ENCODE results near the gene MYO1D.
"Not testable (repeated sequence)": the region's sequence is repeated elsewhere in the genome, so short reads cannot be mapped to it uniquely, and the experiment has no call there.

Gene MYO1D

DNA sequence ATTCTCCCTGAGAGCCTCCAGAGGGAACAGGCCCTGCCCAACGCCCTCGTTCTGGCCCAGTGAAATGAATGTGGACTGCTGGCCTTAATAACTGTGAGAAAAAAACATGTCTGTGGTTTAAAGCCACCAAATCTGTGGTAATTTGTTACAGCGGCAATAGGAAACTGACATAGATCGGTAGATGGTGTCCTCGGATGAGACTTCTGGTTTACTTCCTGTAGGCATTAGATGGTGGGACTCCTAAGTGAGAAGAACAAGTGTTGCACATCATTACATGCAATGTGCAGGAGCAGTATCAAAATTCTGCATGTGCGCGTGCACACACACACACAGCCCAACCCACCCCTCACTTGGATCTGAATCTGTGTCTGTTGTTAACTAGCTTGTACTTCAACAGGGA is 348.1 kb downstream of the MYO1D start:
- DNase-seq (ENCODE audit: low spot score), result no peak

DNA sequence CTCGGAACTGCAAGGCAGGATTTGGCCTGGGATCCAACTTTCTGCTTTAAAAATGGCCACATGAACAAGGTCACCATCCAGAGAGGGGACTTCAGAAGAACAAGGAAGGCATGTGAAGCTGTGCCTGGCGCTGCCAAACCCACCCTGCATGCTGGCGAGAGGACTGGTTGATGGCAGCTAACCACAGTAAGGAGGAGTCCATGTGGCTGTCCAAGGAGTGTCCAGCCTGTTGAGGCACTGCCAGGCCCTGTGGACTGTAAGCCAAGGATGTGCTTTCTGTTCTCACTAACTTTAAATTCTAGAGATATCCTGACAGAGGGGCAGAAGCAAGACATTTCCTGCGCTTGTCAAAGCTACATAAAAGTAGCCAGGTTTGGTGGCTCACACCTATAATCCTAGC is 349.8 kb downstream of the MYO1D start:
- no peak for DNase-seq (ENCODE audit: low spot score)

DNA sequence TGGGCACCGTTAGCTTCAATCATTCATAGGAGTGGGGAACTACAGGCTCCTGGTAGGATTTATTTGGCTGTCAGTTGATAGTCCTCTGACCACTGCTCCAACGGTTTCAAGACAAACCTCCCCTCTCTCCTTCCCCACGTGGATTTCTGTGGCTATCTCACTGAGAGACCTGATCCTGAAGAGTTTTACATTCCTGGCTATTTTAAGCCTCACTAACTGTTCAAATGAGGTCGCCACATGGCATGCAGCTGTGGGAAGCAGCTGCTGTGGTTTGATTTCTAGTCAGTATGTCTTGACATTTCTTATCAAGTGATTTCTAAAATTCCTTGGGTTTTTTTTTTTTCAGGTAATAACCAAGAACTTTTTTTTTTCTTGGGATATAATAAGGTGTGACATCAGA is 351.8 kb downstream of the MYO1D start:
- no peak for DNase-seq (ENCODE audit: low spot score)

- not testable (repeated sequence) for DNase-seq (ENCODE audit: low spot score)
These were observed 352.4 kb downstream of the MYO1D start for GRCh38 chr17:32524553-32524880.

DNA sequence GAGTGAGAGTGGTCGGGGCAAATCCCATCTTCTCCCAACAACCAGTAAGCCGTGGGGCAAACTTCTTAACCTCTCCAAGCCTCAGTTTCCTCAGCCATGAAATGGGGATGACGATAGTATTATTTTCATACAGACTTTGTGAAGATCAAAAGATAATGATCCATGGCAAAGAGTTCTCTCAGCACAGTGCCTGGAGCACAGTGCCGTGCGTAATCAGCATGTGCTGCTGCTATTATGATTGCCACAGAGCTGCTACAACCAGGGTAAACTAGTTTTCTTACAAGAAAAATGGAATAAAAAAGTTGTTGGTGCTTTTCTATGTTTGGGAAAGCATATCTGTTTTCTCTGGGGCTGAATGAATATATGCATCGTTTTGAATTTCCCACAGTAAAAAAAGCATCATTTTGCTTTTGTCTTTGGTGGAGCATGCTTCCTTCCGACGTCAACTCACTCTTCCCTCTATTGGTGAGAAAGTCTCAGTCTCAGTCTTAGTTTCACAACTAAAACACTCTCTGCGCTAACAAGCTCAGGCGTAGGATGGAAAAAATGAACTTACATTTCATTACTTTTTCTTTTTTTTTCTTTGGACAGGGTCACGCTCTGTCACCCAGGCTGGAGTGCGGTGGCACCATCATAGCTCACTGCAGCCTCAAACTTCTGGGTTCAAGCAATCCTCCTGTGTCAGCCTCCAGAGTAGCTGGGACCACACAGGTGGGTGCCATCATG is 352.9 kb downstream of the MYO1D start:
- no peak for DNase-seq (ENCODE audit: low spot score)

- DNase-seq (ENCODE audit: low spot score), result no peak
These were observed 353.8 kb downstream of the MYO1D start for GRCh38 chr17:32523017-32523680.

DNA sequence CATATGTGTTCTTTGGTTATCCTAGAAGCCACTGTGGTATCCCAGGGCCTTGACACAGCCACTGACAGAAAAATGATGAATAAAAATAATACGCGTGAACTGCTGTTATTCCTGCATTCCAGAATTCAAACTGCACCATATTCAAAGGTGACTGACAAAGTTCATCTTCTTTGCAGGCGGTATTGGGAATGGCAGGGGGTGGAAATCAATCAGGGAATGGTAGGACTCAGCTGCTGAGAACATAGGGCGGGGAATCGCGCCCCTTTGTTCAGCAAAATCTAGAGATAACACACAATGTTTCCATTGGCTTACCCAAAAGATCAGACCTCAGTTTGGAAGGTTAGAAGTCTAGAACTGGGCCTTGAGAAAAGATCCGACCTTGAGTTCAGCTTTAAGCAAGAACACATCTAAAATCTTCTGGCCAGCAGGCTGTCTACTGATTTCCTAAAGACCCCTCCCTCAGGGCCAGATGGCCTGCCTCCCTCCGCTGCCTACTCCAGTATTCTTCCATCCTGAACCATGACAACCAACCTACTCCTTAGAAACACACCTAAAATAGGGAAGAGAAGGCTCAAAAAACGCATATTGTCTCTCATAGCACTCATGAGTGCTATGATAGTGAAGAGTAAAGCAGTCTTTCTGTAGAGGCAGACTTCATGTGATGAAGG is 356.1 kb downstream of the MYO1D start:
- DNase-seq (ENCODE audit: low spot score), result no peak

DNA sequence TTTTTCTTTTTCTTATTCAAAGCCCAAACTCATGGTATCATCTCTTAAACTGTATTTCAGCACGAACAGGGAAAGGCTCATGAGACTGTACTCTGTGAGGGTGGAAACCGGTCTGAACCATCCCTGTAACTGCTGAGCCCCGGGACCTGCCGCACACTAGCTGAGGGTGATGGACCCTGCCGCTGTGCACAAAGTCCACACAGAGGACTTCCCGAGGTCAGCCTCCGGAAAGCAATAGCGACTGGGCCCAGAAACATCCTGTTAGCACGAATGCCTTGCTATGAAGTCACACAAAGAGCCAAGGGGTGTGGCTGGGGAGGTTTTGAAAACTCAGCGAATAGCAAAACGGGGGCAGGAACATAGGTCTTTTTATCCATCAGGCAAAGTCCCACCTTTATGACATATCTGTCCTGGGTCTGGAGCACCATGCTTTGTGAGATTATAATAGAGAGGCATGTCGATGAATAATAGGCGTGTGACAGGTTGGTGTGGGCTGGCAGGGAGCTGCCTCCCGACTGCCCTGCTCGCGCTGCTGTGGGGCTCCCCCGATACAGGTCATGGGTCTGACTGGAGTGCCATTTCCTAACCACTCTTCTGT is 356.7 kb downstream of the MYO1D start:
- no peak for DNase-seq (ENCODE audit: low spot score)

- DNase-seq (ENCODE audit: low spot score), result no peak
These were observed 357.5 kb downstream of the MYO1D start for GRCh38 chr17:32519228-32520103.

GRCh38 chr17:32518646-32519227 is 358.2 kb downstream of the MYO1D start:
- no peak for DNase-seq (ENCODE audit: low spot score)

DNA sequence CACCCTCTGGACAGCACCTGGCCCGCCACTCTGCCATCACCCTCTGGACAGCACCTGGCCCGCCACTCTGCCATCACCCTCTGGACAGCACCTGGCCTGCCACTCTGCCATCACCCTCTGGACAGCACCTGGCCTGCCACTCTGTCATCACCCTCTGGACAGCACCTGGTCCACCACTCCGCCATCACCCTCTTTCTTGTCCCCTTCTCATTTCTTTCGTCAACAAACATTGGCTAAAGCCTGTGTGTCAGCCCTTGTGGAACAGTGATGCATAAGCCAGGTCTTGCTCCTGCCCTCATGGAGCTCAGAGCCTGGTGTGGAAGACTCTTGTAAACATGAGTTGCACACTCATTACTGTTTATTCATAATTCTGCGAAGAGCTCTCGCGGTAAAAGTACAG is 358.9 kb downstream of the MYO1D start:
- DNase-seq (ENCODE audit: low spot score), result no peak

GRCh38 chr17:32516940-32517701 is 359.8 kb downstream of the MYO1D start:
- no peak for DNase-seq (ENCODE audit: low spot score)

- DNase-seq (ENCODE audit: low spot score), result no peak
These were observed 360.5 kb downstream of the MYO1D start for GRCh38 chr17:32516450-32516849.

GRCh38 chr17:32515677-32516383 is 361.1 kb downstream of the MYO1D start:
- no peak for DNase-seq (ENCODE audit: low spot score)

DNA sequence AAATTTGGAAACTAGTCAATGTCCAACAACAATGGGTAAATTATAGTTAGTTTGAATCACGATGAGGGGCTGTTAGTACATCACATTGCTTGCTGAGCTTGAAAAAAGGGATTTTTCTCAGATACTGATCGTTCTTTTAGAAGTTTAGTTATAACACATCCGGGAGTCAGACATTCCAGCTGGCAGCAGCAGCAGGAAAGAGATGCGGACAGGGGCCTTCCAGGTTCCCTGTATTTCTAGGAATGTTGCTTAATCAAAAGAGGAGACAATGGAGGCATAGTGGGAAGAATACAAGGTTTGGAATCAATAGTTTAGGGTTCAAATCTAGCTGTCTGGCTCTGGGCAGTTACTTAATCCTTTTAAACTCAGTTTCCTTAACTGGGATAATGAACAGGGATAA is 362.3 kb downstream of the MYO1D start:
- DNase-seq (ENCODE audit: low spot score), result no peak

DNA sequence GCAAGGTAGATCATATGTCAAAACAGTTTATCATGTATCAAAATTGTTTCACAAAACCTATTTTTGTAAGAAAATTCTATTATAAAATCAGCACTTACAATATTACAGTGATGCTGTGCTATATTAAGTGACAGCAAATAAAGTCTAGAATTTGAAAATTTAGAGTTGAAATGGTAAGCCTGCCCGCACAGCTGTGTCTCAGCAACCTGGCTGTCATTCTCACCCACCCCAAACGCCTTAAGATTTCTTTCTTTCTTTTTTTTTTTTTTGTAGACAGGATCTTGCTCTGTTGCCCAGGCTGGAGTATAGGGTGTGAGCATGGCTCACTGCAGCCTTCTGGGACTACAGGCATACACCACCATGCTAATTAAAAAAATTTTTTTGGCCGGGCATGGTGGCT is 363.3 kb downstream of the MYO1D start:
- DNase-seq (ENCODE audit: low spot score), result no peak

GRCh38 chr17:32512328-32512727 is 364.6 kb downstream of the MYO1D start:
- no peak for DNase-seq (ENCODE audit: low spot score)

GRCh38 chr17:32510466-32510865 is 366.5 kb downstream of the MYO1D start:
- no peak for DNase-seq (ENCODE audit: low spot score)

DNA sequence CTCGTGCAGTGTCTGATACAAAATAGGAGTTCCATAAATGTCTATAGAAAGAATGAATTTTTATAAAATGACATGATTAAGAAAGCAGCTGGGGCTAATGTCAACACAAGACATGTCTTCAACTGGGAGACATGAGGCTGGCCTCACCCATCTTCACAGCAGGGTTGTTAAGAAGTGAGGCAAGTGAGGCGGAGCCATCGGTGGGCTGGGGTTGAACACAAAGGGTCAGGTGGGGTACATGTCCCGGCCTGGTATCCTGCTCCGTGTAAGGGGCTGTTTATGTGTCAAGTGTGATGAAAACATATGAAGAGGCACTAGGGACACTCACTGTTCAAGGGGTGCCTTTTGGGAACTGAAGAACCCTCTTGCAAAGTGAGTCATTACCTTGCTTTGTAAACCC is 368.0 kb downstream of the MYO1D start:
- no peak for DNase-seq (ENCODE audit: low spot score)

Data from hematopoietic multipotent progenitor cell treated with erythropoietin and hydrocortisone succinate and interleukin-3 and kit ligand, for 17 days (in vitro differentiated cells).